ENCODE results near the gene SESTD1. TPM values are rescaled to one million over a fixed set of nuclear protein-coding genes. Genes with fewer than 3 reads are reported as not detected.

The SESTD1 gene
- total and polyA plus RNA-seq, 2 of the 13 experiments (the other 11 are each of a cell fraction or from before 2014, with no cell fraction given): 74.4 to 101 TPM

- CTCF ChIA-PET (ENCODE audit: low intra/inter-chr PET ratio, low total read pairs): interaction anchor here (1.1 kb wide), 1 partner anchor 80 kb away, joined by 3 read pairs; no protein-coding TSS in a partner anchor
- H3K36me3 ChIP-seq (replicated peaks in 1 of 2; ENCODE audit: control insufficient read depth in 1 of 2, insufficient read depth in 2 of 2, low read length in 2 of 2): no peaks in the 10 kb centered on the region
- H3K4me1 ChIP-seq (ENCODE audit: insufficient read depth, low read length): peaks cover 82% of the 10 kb centered on the region
- no peak overlapping the region for H2AFZ ChIP-seq (ENCODE audit: low read length)
- POLR2A ChIA-PET: interaction anchor here (2.5 kb wide), 1 partner anchor 11 kb away, joined by 53 read pairs; no protein-coding TSS in a partner anchor
- peaks cover 63% of the 10 kb centered on the region for H4K20me1 ChIP-seq (ENCODE audit: insufficient read depth, low read length)
- intact Hi-C loops (cut with micrococcal nuclease; ENCODE audit: unreplicated experiment) (loop anchor here (5.0 kb wide), 1 partner anchor 44 kb away; no protein-coding TSS in a partner anchor), in situ Hi-C loops (cut with HindIII; ENCODE audit: extremely low pct_ligation_motif_present, low pct_unique_long_range_greater_than_20kb) (no loop called here)
- H3K9me3 ChIP-seq (ENCODE audit: low read length): no peaks in the 10 kb centered on the region
- ATAC-seq (no peak), DNase-seq (ENCODE audit: low spot score) (no peak), FAIRE-seq (no peak)
- H3K27ac ChIP-seq (ENCODE audit: extremely low read length, insufficient read depth, low read length): no peak overlapping the region
- no peaks in the 10 kb centered on the region; a peak in 1 of 5 replicates for H3K27me3 ChIP-seq (ENCODE audit: control insufficient read depth in 1 of 2, insufficient read depth in 2 of 2, low read length in 2 of 2)
- H3K9ac ChIP-seq (ENCODE audit: insufficient read depth, low read depth, low read length): peak overlapping the region; percentile 1; the same call in 1 of the 2 replicates
- H3K4me3 ChIP-seq (replicated peaks in 1 of 3; ENCODE audit: insufficient read depth in 1 of 3, low read depth in 2 of 3, low read length in 3 of 3): peak overlapping the region; percentile 86 to 98 (median 96); a peak in 5 of 6 replicates
- H3K79me2 ChIP-seq (ENCODE audit: insufficient read depth, low read length): peaks cover 78% of the 10 kb centered on the region
- peak overlapping the region; percentile 91 for H3K4me2 ChIP-seq (ENCODE audit: low read depth, low read length)
- WGBS (ENCODE audit: low lambda C conversion rate): 97% methylated on average over 2 of the region's 2 CpGs
- BruUV-seq (replicated peaks): no TSS peak
- no peak for TF ChIP-seq MIXL1 (CRISPR knock-in tag; IDR thresholded peaks at IDR 0.05)
- 0 out of 2 replicates have a peak, but pooled peaks have one; percentile 8 for TF ChIP-seq SMYD3 (CRISPR knock-in tag; IDR thresholded peaks at IDR 0.05)
- 0 out of 2 replicates have a peak, but pooled peaks have one; percentile 6 for TF ChIP-seq RAD21 (CRISPR knock-in tag; IDR thresholded peaks at IDR 0.05)
- TF ChIP-seq DR1 (CRISPR knock-in tag; IDR thresholded peaks at IDR 0.05): no peak
- 0 out of 2 replicates have a peak, but pooled peaks have one; percentile 32 for TF ChIP-seq THAP11 (CRISPR knock-in tag; IDR thresholded peaks at IDR 0.05)
- TF ChIP-seq NFE2 (CRISPR knock-in tag; IDR thresholded peaks at IDR 0.05): no peak
- TF ChIP-seq, protein P1, sequence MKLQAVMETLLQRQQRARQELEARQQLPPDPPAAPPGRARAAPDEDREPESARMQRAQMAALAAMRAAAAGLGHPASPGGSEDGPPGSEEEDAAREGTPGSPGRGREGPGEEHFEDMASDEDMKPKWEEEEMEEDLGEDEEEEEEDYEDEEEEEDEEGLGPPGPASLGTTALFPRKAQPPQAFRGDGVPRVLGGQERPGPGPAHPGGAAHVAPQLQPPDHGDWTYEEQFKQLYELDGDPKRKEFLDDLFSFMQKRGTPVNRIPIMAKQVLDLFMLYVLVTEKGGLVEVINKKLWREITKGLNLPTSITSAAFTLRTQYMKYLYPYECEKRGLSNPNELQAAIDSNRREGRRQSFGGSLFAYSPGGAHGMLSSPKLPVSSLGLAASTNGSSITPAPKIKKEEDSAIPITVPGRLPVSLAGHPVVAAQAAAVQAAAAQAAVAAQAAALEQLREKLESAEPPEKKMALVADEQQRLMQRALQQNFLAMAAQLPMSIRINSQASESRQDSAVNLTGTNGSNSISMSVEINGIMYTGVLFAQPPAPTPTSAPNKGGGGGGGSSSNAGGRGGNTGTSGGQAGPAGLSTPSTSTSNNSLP (IDR thresholded peaks at IDR 0.05; ENCODE audit: low read depth, low read length): peak; percentile 70; the same call in 1 of the 2 replicates
- peak; percentile 95 for TF ChIP-seq ZNF7 (CRISPR knock-in tag; IDR thresholded peaks at IDR 0.05)
- no peak for TF ChIP-seq ZFYVE20 (CRISPR knock-in tag; IDR thresholded peaks at IDR 0.05; ENCODE audit: borderline replicate concordance, low read depth)
- no peak for TF ChIP-seq NFYB (CRISPR knock-in tag; IDR thresholded peaks at IDR 0.05)
- TF ChIP-seq ZNF703 (CRISPR knock-in tag; IDR thresholded peaks at IDR 0.05; ENCODE audit: borderline replicate concordance): no peak
- TF ChIP-seq, protein P2, sequence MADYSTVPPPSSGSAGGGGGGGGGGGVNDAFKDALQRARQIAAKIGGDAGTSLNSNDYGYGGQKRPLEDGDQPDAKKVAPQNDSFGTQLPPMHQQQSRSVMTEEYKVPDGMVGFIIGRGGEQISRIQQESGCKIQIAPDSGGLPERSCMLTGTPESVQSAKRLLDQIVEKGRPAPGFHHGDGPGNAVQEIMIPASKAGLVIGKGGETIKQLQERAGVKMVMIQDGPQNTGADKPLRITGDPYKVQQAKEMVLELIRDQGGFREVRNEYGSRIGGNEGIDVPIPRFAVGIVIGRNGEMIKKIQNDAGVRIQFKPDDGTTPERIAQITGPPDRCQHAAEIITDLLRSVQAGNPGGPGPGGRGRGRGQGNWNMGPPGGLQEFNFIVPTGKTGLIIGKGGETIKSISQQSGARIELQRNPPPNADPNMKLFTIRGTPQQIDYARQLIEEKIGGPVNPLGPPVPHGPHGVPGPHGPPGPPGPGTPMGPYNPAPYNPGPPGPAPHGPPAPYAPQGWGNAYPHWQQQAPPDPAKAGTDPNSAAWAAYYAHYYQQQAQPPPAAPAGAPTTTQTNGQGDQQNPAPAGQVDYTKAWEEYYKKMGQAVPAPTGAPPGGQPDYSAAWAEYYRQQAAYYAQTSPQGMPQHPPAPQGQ (CRISPR knock-in tag; IDR thresholded peaks at IDR 0.05; ENCODE audit: borderline replicate concordance): no peak
- peak; percentile 66; the same call in 1 of the 2 replicates for TF ChIP-seq ZNF644 (CRISPR knock-in tag; IDR thresholded peaks at IDR 0.05; ENCODE audit: low read depth)
- TF ChIP-seq ZNF772 (CRISPR knock-in tag; IDR thresholded peaks at IDR 0.05): no peak
- TF ChIP-seq, protein P3, sequence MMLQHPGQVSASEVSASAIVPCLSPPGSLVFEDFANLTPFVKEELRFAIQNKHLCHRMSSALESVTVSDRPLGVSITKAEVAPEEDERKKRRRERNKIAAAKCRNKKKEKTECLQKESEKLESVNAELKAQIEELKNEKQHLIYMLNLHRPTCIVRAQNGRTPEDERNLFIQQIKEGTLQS (CRISPR knock-in tag; IDR thresholded peaks at IDR 0.05): no peak
- no peak for TF ChIP-seq ZC3H4 (CRISPR knock-in tag; IDR thresholded peaks at IDR 0.05; ENCODE audit: borderline replicate concordance)
- TF ChIP-seq ZNF383 (CRISPR knock-in tag; IDR thresholded peaks at IDR 0.05; ENCODE audit: borderline replicate concordance): no peak
- TF ChIP-seq HOXD1 (CRISPR knock-in tag; IDR thresholded peaks at IDR 0.05): no peak
- TF ChIP-seq, protein P4, sequence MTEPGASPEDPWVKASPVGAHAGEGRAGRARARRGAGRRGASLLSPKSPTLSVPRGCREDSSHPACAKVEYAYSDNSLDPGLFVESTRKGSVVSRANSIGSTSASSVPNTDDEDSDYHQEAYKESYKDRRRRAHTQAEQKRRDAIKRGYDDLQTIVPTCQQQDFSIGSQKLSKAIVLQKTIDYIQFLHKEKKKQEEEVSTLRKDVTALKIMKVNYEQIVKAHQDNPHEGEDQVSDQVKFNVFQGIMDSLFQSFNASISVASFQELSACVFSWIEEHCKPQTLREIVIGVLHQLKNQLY (CRISPR knock-in tag; IDR thresholded peaks at IDR 0.05): no peak
- 0 out of 2 replicates have a peak, but pooled peaks have one; percentile 4 for TF ChIP-seq ZMAT3 (CRISPR knock-in tag; conservative IDR thresholded peaks at IDR 0.05)
- TF ChIP-seq ZNF326 (CRISPR knock-in tag; IDR thresholded peaks at IDR 0.05; ENCODE audit: borderline replicate concordance): no peak
- TF ChIP-seq SAP130 (CRISPR knock-in tag; IDR thresholded peaks at IDR 0.05; ENCODE audit: low read depth): peak; percentile 10; the same call in 1 of the 2 replicates
Measured at GRCh38 chr2:179261151-179261825, 3.3 kb downstream of the SESTD1 start.

Data from HepG2 (cell line).